GM12878 (cell line): ENCODE measurements around the gene RASL12. TPM values are rescaled to one million over a fixed set of nuclear protein-coding genes. Genes with fewer than 3 reads are reported as not detected.

ENCODE experiments used
- ATAC-seq: fragments of 200-7000 bp; cut with Tn5 transposase; 3 replicates; pipeline ENCODE4 v1.9.1; 2020; ENCODE audit warnings: mild to moderate bottlenecking, moderate library complexity
- BruUV-seq: library from RNA; stranded (reverse); fragments of 400-500 nt; replicated peaks from 2 replicates; lab custom pipeline; 2021; lab: Mats Ljungman, UMichigan
- CTCF ChIA-PET: fragments of 300-600 bp; sonication (Branson Sonifier 250); formaldehyde crosslinking; extraction: SDS; loops from one replicate; lab custom pipeline; 2021; ENCODE audit warnings: inconsistent platforms; lab: Yijun Ruan, JAX
- POLR2A ChIA-PET: fragments of 350-600 bp; formaldehyde crosslinking; extraction: SDS; loops from one replicate; lab custom pipeline; 2021; ENCODE audit warnings: inconsistent platforms; lab: Charles Lee
- RAD21 ChIA-PET: fragments of 300-600 bp; sonication (Branson Sonifier 250); formaldehyde crosslinking; loops from one replicate; lab custom pipeline; 2023; ENCODE audit warnings: antibody characterized with exemption; ENCODE audit not compliant: unreplicated experiment; lab: Charles Lee
- SMC1A ChIA-PET: fragments of 300-600 bp; sonication (Branson Sonifier 250); formaldehyde crosslinking; loops from one replicate; lab custom pipeline; 2023; ENCODE audit not compliant: unreplicated experiment, uncharacterized antibody; lab: Charles Lee
- DNase-seq: peaks from one replicate; pipeline ENCODE4 v3.0.0-alpha.2; 2011; ENCODE audit warnings: low read depth, low spot score
- FAIRE-seq: peaks from 3 replicates; lab custom pipeline; 2011; peaks lifted over from hg19 to GRCh38; lab: Jason Lieb, UNC
- H2AFZ ChIP-seq: 2 replicates; pipeline ENCODE4 v1.6.0; 2011; ENCODE audit warnings: low read depth, low read length, control low read depth; ENCODE audit not compliant: control insufficient read depth
- H3K27ac ChIP-seq: 2 replicates; pipeline ENCODE4 v1.5.1; 2011; ENCODE audit warnings: control low read depth; ENCODE audit not compliant: control insufficient read depth, insufficient read depth
- H3K27me3 ChIP-seq, 2 experiments: replicated peaks in 1 of 2; 2 replicates each; pipeline versions ENCODE4 v1.6.0 to v1.6.1; 2011; ENCODE audit warnings: low read length in 1 of 2; ENCODE audit not compliant: control insufficient read depth in 2 of 2, insufficient read depth in 2 of 2
- H3K36me3 ChIP-seq, 2 experiments: 2 replicates each; pipeline ENCODE4 v1.5.1; 2011; ENCODE audit warnings: low read length in 1 of 2; ENCODE audit not compliant: control insufficient read depth in 2 of 2, insufficient read depth in 2 of 2
- H3K4me1 ChIP-seq: 2 replicates; pipeline ENCODE4 v1.6.1; 2011; ENCODE audit warnings: mild to moderate bottlenecking, low read length, moderate library complexity, mixed read lengths; ENCODE audit not compliant: control insufficient read depth, insufficient read depth
- H3K4me2 ChIP-seq: 2 replicates; pipeline ENCODE4 v1.6.0; 2011; ENCODE audit warnings: control low read depth; ENCODE audit not compliant: control insufficient read depth, insufficient read depth
- H3K4me3 ChIP-seq: fragments of 200-600 bp; sonication (generic); 2 replicates; pipeline ENCODE4 v1.5.1; 2016
- H3K79me2 ChIP-seq: 2 replicates; pipeline ENCODE4 v1.6.0; 2011; ENCODE audit warnings: low read length; ENCODE audit not compliant: control insufficient read depth, insufficient read depth
- H3K9ac ChIP-seq: 2 replicates; pipeline ENCODE4 v1.8.0; 2011; ENCODE audit warnings: low read length, control low read depth, mixed read lengths; ENCODE audit not compliant: control insufficient read depth, insufficient read depth
- H3K9me3 ChIP-seq: replicated peaks from 3 replicates; pipeline ENCODE4 v1.5.1; 2011; ENCODE audit warnings: mild to moderate bottlenecking, low read length; ENCODE audit not compliant: control insufficient read depth, insufficient read depth
- H4K20me1 ChIP-seq: 2 replicates; pipeline ENCODE4 v1.6.0; 2011; ENCODE audit not compliant: control insufficient read depth, insufficient read depth
- BACH1 ChIP-seq: fragments of 450-650 bp; IDR thresholded peaks from 2 replicates; pipeline ENCODE4 v1.6.1; 2017; ENCODE audit warnings: mild to moderate bottlenecking, borderline replicate concordance
- HDGF ChIP-seq: fragments of 450-650 bp; IDR thresholded peaks from 2 replicates; pipeline ENCODE4 v1.6.1; 2016; ENCODE audit warnings: antibody characterized with exemption
- NR2C1 ChIP-seq: fragments of 450-650 bp; IDR thresholded peaks from 2 replicates; pipeline ENCODE4 v1.6.1; 2017; ENCODE audit warnings: antibody characterized with exemption, mild to moderate bottlenecking, moderate library complexity
- REST ChIP-seq: IDR thresholded peaks from 2 replicates; pipeline ENCODE4 v1.6.1; 2012; ENCODE audit warnings: mild to moderate bottlenecking, low read depth, low read length
- TCF7 ChIP-seq: IDR thresholded peaks from 2 replicates; pipeline ENCODE4 v1.6.1; 2014; ENCODE audit warnings: antibody characterized with exemption, borderline replicate concordance
- ZNF217 ChIP-seq: fragments of 450-650 bp; IDR thresholded peaks from 2 replicates; pipeline ENCODE4 v1.6.1; 2017; ENCODE audit warnings: antibody characterized with exemption, mild to moderate bottlenecking
- WGBS: methylation state at CpG from one replicate; pipeline ENCODE4 v1.1.6; 2016; ENCODE audit warnings: low lambda C conversion rate; ENCODE audit not compliant: insufficient replicate concordance, insufficient coverage; ENCODE audit errors: missing lambda C conversion rate; 5-methylcytosine and 5-hydroxymethylcytosine counted together
- in situ Hi-C: fragments of 300-500 bp; cut with MboI; formaldehyde crosslinking; loops from 9 replicates; pipeline ENCODE4 v1.14.3; 2018; ENCODE audit warnings: mixed read lengths
- intact Hi-C: fragments of 100-400 bp; cut with micrococcal nuclease; formaldehyde crosslinking; loops from one replicate; pipeline ENCODE4 v1.14.2; 2022; ENCODE audit not compliant: unreplicated experiment
- polyA plus RNA-seq, 11 experiments: library from polyadenylated mRNA; depleted of rRNA in 4 of 11; unstranded in 6 of 11; stranded (reverse) in 5 of 11; fragments of >200 nt; fragmentation: Nextera tagmentation in 4 of 11; fragmentation: Illumina TruSeq in 1 of 11; extraction: Ambion mirVana in 4 of 11; extraction: Trizol in 1 of 11; gene quantifications; 1 replicate in 1 of 11; 2 replicates in 10 of 11; pipeline versions ENCODE4 v1.2.1 to v1.2.3, GENCODE V29; 2011 to 2016; ENCODE audit warnings: inconsistent platforms in 2 of 11, missing spikeins in 2 of 11, low read depth in 1 of 11
- total RNA-seq, 4 experiments: library from RNA; depleted of rRNA in 3 of 4; stranded (reverse); fragments of >200 nt in 3 of 4; fragmentation: Illumina TruSeq in 1 of 4; extraction: Trizol in 1 of 4; gene quantifications; 2 replicates each; pipeline versions ENCODE4 v1.2.1 to v1.2.3, GENCODE V29; 2013 to 2021

Gene RASL12
- total and polyA plus RNA-seq, 10 of the 15 experiments (the other 5 are each of a cell fraction or from before 2014, with no cell fraction given), result 0.06 to 0.10 TPM; not detected in 8

- TF ChIP-seq NR2C1, result no peak
- no peak for TF ChIP-seq BACH1
- no peak for TF ChIP-seq TCF7
- no peak for TF ChIP-seq HDGF
Measured at GRCh38 chr15:65085990-65086679, 18.3 kb upstream of the RASL12 start (continued).

- Histone ChIP-seq H2AFZ (no peak overlapping the region), H3K4me2 (no peak overlapping the region), H3K9me3 (no peaks in the 10 kb centered on the region), H3K27ac (no peak overlapping the region), H4K20me1 (peaks cover 3% of the 10 kb centered on the region; the same call in 1 of the 2 replicates), H3K9ac (no peak overlapping the region), H3K79me2 (no peaks in the 10 kb centered on the region), H3K36me3 (no peaks in the 10 kb centered on the region), H3K4me3 (no peak overlapping the region), H3K27me3 (peaks cover 0 to 6% of the 10 kb centered on the region in 2 experiments; a peak in 1 of 4 replicates), H3K4me1 (no peaks in the 10 kb centered on the region)
- no peak for DNase-seq
- 82% methylated on average over 8 of the region's 8 CpGs for WGBS
- SMC1A ChIA-PET, result interaction anchor here (0.7 kb wide), 1 partner anchor 33 kb away, joined by 3 read pairs; no protein-coding TSS in a partner anchor
- CTCF ChIA-PET, result interaction anchor here (1.4 to 2.6 kb wide), 3 partner anchors 18 to 54 kb away, joined by 3 to 8 read pairs (median 4); no protein-coding TSS in a partner anchor
- POLR2A ChIA-PET, result no interaction called here
- RAD21 ChIA-PET, result interaction anchor here (1.0 kb wide), 1 partner anchor 52 kb away, joined by 3 read pairs; no protein-coding TSS in a partner anchor
- TF ChIP-seq REST (no peak), ZNF217 (no peak)
- FAIRE-seq, result no peak
- in situ Hi-C loops, result no loop called here
- no peak for ATAC-seq
- intact Hi-C loops, result loop anchor here (10.0 kb wide), 1 partner anchor 350 kb away; no protein-coding TSS in a partner anchor
- BruUV-seq, result no TSS peak
Measured at GRCh38 chr15:65085207-65085753, 17.5 kb upstream of the RASL12 start.
